HUES48 (cell line): Measurements from ENCODE around the gene PREX1.

Experiments used
- H3K27ac ChIP-seq: one replicate; pipeline ENCODE4 v1.7.0; 2013; ENCODE audit warnings: low read depth, low read length, inconsistent platforms
- H3K27me3 ChIP-seq: 2 replicates; pipeline ENCODE4 v1.6.1; 2013; ENCODE audit warnings: mild to moderate bottlenecking, low read length; ENCODE audit not compliant: control insufficient read depth, insufficient read depth
- H3K36me3 ChIP-seq: 2 replicates; pipeline ENCODE4 v1.6.1; 2013; ENCODE audit warnings: low read length; ENCODE audit not compliant: control insufficient read depth, insufficient read depth
- H3K4me1 ChIP-seq: 2 replicates; pipeline ENCODE4 v1.6.1; 2013; ENCODE audit warnings: mild to moderate bottlenecking, low read length; ENCODE audit not compliant: control insufficient read depth, insufficient read depth
- H3K4me3 ChIP-seq: 2 replicates; pipeline ENCODE4 v1.5.1; 2013; ENCODE audit warnings: mild to moderate bottlenecking, low read depth, low read length
- H3K9ac ChIP-seq: 2 replicates; pipeline ENCODE4 v1.6.1; 2013; ENCODE audit warnings: mild to moderate bottlenecking, low read depth, low read length, moderate library complexity
- H3K9me3 ChIP-seq: 2 replicates; pipeline ENCODE4 v1.6.1; 2013; ENCODE audit warnings: low read length; ENCODE audit not compliant: control insufficient read depth, insufficient read depth

PREX1 gene

DNA sequence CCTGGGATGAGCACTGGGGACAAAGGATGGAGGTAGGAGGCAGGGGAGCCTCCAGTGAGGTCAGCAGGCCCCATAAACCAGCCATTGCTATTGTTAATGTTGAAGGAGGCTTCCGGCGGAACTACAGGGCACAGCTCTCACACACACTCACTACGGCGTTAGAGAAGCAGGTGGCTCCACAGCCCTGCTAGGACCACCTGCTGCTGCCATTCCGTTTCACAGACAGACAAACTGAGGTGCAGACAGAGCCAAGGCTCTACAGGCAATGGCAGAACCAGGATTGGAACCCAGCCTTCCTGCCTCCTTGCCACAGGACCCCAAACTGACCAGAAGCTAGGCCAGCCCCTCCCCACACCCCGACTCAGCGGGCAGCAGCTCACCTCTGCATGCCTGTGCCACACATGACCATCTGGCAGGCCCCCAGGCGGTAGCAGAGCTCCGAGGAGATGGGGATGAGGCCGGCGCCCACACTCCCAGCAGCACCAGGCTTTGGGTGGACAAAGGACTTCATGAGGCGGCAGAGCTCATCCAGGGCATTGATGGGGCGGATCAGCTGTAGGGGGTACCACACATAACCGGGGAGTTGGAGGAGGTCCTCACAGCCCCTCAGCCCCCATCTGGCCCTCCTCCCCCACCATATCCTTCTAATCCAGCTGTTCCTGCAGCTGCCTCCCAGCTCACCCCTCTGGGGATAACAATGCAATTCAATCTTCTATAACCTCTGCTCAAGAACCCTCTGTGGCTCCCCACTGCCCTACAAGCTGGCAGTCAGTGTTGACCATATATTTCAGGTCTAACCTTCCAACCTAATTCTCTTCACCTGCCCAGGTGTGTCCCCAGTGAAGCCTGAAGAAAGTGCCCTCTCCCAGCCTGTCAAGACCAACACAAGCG is 198.5 kb downstream of the PREX1 start:
- H3K4me3 ChIP-seq, result no peak overlapping the region
- no peak overlapping the region for H3K9ac ChIP-seq
- no peak overlapping the region for H3K27ac ChIP-seq
- no peaks in the 10 kb centered on the region for H3K9me3 ChIP-seq
- no peaks in the 10 kb centered on the region for H3K27me3 ChIP-seq
- H3K4me1 ChIP-seq, result no peaks in the 10 kb centered on the region
- H3K36me3 ChIP-seq, result no peaks in the 10 kb centered on the region; the same call in 1 of the 2 replicates

DNA sequence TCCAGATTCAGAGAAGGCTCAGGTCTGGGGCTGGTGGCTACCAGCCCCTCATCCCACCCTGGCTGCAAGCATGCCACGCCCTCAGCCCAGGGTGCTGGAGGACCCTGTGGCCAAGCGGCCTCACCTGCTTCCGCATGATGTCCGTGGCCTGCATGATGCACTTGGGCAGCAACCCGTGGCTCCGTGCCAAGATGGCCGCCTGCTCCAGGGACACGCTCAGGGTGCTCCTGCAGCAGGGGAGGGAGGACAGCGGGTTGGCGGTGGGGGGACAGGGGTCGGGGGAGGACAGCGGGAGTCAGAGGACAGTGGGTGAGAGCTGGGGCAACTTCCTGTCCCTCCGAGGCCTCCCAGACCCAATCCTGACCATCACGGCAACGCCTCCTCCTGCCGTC is 200.1 kb downstream of the PREX1 start:
- H3K4me3 ChIP-seq, result no peak overlapping the region

DNA sequence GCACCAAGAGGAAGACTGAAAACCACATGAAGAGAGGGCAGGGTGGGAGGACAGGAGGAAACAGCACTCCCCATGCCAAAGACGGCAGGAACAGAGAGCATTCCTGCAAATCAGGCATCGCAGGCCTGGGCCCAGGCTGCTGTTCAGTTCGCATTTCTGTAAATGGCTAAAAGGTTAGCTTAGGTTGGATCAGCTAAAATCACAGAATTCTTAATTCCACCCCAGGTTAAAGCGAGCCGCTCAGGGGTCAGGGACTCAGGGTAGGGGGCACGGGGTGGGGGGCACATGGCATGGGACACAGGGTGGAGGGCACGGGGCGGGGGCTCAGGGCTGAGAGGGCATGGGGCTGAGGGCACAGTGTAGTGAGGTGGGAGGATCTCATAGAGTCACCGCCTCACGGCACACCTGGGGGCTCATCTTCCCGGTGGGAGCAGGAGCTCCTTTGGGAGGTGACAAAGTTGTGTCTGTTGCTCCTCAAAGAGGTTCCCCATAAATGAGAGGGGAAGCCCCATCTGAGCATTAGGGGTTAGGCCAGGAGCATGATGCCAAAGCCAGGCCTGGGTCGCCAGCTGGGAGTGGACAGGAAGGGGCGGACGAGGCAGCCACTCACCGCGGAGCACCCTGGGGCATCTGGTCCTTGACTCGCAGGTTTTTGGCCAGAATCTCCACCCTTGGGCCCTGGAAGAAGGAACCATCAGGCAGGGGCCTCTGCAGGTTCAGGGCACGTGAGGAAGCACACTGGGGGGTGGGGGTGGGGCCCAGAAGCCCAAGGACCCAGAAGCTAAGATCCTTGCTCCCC is 200.7 kb downstream of the PREX1 start:
- Histone ChIP-seq H3K27ac (no peak overlapping the region), H3K4me1 (no peaks in the 10 kb centered on the region), H3K9ac (no peak overlapping the region), H3K9me3 (no peaks in the 10 kb centered on the region), H3K27me3 (no peaks in the 10 kb centered on the region), H3K36me3 (no peaks in the 10 kb centered on the region; the same call in 1 of the 2 replicates), H3K4me3 (no peak overlapping the region)

More for the DNA sequence above, 200.1 kb downstream of the PREX1 start:
- no peaks in the 10 kb centered on the region for H3K9me3 ChIP-seq
- no peaks in the 10 kb centered on the region for H3K27me3 ChIP-seq
- no peaks in the 10 kb centered on the region for H3K4me1 ChIP-seq
- H3K9ac ChIP-seq, result no peak overlapping the region
- H3K27ac ChIP-seq, result no peak overlapping the region
- H3K36me3 ChIP-seq, result no peaks in the 10 kb centered on the region; the same call in 1 of the 2 replicates

DNA sequence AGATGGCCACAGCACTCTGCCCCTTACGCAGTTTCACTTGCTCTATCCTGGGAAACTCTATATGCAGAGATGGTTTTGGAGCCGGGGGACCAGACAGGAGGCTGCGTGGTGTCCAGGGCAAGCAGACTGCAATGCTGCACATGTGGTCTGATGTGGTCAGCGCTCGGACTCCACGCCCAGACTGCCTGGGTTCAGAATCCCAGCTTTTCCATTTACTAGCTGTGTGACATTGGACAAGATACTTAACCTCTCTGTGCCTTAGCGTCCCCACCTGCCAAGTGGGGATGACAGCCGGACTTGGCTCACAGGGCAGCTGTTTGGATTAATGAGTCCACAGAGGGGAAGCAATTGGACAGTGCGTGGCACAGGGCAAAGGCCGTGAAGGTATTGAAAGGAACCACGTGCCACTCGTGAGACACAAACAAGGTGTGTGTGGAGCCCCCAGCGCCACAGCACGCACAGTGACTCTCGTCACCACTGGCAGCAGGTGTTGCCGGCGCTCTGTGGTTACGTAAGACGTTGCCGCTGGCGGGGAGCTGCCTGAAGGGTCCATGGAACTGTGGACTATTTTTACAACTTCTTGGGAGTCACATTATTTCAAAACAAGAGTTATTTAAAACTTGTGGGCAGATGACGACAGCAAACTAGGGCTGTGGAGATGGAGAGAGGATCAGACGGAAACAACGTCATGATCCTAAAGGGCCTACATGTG is 201.4 kb downstream of the PREX1 start:
- no peaks in the 10 kb centered on the region for H3K9me3 ChIP-seq

GRCh38 chr20:48625136-48625900 is 202.5 kb downstream of the PREX1 start:
- H3K27ac ChIP-seq, result no peak overlapping the region
- H3K9ac ChIP-seq, result no peak overlapping the region
- H3K27me3 ChIP-seq, result no peaks in the 10 kb centered on the region
- no peaks in the 10 kb centered on the region for H3K9me3 ChIP-seq
- 0 out of 2 replicates have a peak, but pooled peaks cover 2% of the 10 kb centered on the region for H3K4me1 ChIP-seq
- no peaks in the 10 kb centered on the region; the same call in 1 of the 2 replicates for H3K36me3 ChIP-seq
- H3K4me3 ChIP-seq, result no peak overlapping the region

More for the DNA sequence above, 201.4 kb downstream of the PREX1 start:
- H3K27ac ChIP-seq, result no peak overlapping the region
- no peaks in the 10 kb centered on the region for H3K4me1 ChIP-seq
- H3K36me3 ChIP-seq, result no peaks in the 10 kb centered on the region; the same call in 1 of the 2 replicates
- no peak overlapping the region for H3K4me3 ChIP-seq
- H3K9ac ChIP-seq, result no peak overlapping the region
- no peaks in the 10 kb centered on the region for H3K27me3 ChIP-seq

DNA sequence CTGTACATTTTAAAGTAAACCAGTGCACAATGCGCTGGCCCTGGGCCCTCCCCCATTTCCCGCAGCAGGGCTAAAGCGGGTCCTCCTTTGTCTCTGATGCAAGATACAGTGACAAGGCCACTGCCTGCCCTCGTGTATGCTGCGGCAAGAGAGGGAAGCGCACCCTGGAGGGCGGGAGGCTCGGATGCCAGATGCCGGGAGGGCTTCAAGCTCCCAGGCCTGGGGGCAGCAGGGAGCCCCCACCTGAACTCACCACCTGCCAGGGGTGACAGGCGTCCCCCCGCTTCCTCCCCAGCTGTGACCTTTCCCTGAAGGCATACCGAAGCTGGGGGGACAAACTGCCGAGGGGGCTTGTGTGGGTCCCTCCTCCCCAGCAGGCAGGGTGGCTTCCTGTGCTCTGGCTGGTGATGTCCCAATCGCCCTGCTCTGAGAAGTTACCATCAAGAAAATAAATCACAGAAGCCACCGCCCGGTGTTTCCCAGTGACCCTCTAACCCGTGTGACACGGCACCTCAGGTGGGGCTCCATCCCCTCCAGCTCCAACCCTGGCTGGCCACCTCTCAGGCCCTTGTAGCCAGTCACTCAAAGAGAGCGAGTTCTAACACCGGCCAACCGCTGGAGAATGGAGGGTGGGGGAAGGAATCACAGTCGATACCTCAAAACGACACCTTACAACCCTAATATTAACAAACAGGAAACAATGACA is 203.3 kb downstream of the PREX1 start:
- Histone ChIP-seq H3K9me3 (no peaks in the 10 kb centered on the region), H3K4me3 (no peak overlapping the region), H3K4me1 (0 out of 2 replicates have a peak, but pooled peaks cover 2% of the 10 kb centered on the region), H3K36me3 (no peaks in the 10 kb centered on the region; the same call in 1 of the 2 replicates), H3K27ac (no peak overlapping the region), H3K9ac (no peak overlapping the region), H3K27me3 (no peaks in the 10 kb centered on the region)

DNA sequence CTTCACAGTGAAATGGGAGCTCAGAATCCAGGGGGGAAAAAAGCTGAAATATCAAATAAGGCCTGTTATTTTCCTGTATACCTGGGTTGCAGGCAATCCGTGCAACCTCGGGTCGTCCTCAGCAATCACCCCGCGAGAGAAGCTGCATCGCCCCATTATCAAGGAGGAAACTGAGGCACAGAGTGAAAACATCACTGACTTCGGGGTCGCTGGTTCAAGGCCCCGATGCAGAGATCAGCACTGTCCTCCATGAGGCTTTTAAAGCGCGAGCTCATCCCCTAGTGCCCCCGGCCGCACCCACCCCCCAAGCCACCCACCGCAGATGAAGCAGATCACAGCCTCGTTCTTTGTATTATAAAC is 203.9 kb downstream of the PREX1 start:
- H3K27ac ChIP-seq, result no peak overlapping the region
- H3K4me1 ChIP-seq, result 0 out of 2 replicates have a peak, but pooled peaks cover 2% of the 10 kb centered on the region
- no peaks in the 10 kb centered on the region; the same call in 1 of the 2 replicates for H3K36me3 ChIP-seq
- H3K4me3 ChIP-seq, result no peak overlapping the region
- no peaks in the 10 kb centered on the region for H3K9me3 ChIP-seq
- no peak overlapping the region for H3K9ac ChIP-seq
- no peaks in the 10 kb centered on the region for H3K27me3 ChIP-seq

DNA sequence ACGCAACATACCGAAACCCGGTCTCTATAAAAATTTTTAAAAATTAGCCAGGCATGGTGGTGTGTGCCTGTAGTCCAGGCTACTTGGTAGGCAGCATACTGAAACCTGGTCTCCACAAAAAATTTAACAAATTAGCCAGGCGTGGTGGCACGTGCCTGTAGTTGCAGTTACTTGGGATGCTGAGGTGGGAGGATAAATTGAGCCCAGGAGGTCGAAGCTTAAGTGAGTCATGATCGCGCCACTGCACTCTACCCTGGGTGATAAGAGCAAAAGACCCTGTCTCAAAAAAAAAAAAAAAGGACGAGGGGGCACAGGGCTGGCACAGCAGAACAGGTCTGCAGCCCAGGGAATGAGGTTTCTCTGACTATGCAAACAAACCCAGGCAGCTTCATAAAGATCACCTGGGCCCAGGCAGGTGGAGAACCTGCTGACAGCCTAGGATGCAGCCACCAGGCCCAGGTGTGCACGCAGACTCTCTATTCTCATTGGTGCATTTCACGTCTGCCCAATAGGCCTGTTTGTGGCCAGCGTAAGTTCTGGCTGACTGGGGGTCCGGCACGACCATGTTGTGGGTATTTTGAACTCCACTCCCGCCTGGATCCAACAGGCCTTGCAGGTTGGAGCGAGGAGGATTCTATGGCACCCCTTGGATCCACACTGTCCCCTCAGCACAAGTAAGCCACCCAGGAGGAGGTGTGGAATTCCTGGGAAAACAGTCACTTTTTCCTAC is 204.5 kb downstream of the PREX1 start:
- Histone ChIP-seq H3K4me1 (0 out of 2 replicates have a peak, but pooled peaks cover 2% of the 10 kb centered on the region), H3K9ac (no peak overlapping the region), H3K4me3 (no peak overlapping the region), H3K9me3 (no peaks in the 10 kb centered on the region), H3K27ac (no peak overlapping the region), H3K36me3 (no peaks in the 10 kb centered on the region; the same call in 1 of the 2 replicates), H3K27me3 (no peaks in the 10 kb centered on the region)

- H3K9me3 ChIP-seq, result no peaks in the 10 kb centered on the region
- no peaks in the 10 kb centered on the region; the same call in 1 of the 2 replicates for H3K36me3 ChIP-seq
- 0 out of 2 replicates have a peak, but pooled peaks cover 2% of the 10 kb centered on the region for H3K4me1 ChIP-seq
- H3K27ac ChIP-seq, result no peak overlapping the region
- H3K9ac ChIP-seq, result no peak overlapping the region
- H3K4me3 ChIP-seq, result no peak overlapping the region
- no peaks in the 10 kb centered on the region for H3K27me3 ChIP-seq
Observed at GRCh38 chr20:48622421-48622820, 205.4 kb downstream of the PREX1 start.
